ENCODE data around the gene JAML.

DNA sequence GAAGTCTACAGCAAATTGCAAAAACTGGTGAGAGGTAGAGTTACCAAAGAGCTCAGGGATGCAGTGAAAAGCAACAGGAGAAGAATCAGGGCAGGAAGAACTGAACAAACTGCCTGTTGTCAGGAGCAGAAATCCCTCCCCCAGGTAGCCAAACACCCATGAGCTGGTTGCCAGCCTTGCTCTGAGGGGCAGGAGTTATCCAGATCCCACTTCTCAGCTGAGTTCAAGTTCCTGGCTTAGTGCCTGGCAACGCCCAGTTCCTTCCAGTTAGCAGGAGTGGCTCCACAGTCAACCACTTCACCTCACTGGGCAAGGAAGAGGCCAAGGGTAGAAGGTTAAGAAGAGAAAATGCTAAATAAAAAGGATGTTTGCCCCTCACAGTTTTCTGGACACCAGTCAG, 41.1 kb upstream of the JAML start:
- TF ChIP-seq CTCF (IDR thresholded peaks at IDR 0.05) (no peak), POLR2AphosphoS5 (IDR thresholded peaks at IDR 0.05) (peak; percentile 64), POLR2A (IDR thresholded peaks at IDR 0.05) (peak; percentile 67)
